ENCODE measurements around the gene KCTD19.

The KCTD19 gene

DNA sequence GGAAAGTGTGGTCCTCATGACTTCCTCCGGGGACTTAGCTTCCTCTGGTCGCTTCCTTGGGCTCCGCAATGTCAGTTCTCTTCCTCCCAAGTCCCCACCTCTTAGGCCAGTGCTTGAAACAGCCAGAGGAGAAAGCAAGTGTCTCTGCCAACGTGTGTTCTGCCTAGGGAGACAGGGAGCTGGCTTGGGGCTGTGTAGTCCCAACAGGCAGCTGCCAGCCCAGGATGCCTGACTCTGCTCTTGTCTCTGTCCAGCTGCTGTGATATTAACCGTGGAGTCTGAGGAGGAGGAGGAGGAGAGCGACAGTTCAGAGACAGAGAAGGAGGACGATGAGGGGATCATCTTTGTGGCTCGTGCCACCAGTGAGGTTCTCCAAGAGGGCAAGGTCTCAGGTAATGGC, 60.7 kb downstream of the KCTD19 start:
- H3K9me3 ChIP-seq (ENCODE audit: control insufficient read depth, insufficient read depth, low read length) = no peaks in the 10 kb centered on the region
- no peak overlapping the region for H3K9ac ChIP-seq (ENCODE audit: low read depth, low read length)
- H3K4me3 ChIP-seq (ENCODE audit: low read depth, low read length) = no peak overlapping the region
- H3K27me3 ChIP-seq (ENCODE audit: control insufficient read depth, insufficient read depth, low read length) = no peaks in the 10 kb centered on the region
- peaks cover 3% of the 10 kb centered on the region for H3K4me1 ChIP-seq (ENCODE audit: control insufficient read depth, insufficient read depth, low read length)
- H3K36me3 ChIP-seq (ENCODE audit: control insufficient read depth, insufficient read depth, low read length) = no peaks in the 10 kb centered on the region

- Histone ChIP-seq H3K9me3 (ENCODE audit: control insufficient read depth, insufficient read depth, low read length) (no peaks in the 10 kb centered on the region), H3K4me3 (ENCODE audit: low read depth, low read length) (no peak overlapping the region), H3K9ac (ENCODE audit: low read depth, low read length) (no peak overlapping the region)
These were observed 61.7 kb downstream of the KCTD19 start for GRCh38 chr16:67264866-67265265.

DNA sequence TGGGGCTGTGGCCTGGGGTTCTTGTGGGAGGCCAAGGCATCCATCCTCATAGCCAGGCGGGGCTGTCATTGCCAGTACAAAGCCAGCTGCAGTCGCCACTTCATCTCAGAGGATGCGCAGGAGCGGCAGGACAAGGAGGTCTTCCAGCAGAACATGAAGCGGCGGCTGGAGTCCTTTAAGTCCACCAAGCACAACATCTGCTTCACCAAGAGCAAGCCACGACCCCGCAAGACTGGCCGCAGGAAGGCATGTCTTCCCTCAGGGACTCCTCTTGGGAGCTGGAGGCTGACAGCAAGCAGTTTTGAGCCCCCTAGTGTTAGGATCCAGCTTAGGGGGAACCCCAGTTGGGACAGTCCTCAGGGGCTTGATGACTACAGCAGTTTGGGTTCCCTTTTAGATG, 62.3 kb downstream of the KCTD19 start:
- H3K4me3 ChIP-seq (ENCODE audit: low read depth, low read length) = no peak overlapping the region
- no peaks in the 10 kb centered on the region for H3K36me3 ChIP-seq (ENCODE audit: control insufficient read depth, insufficient read depth, low read length)
- no peaks in the 10 kb centered on the region for H3K4me1 ChIP-seq (ENCODE audit: control insufficient read depth, insufficient read depth, low read length)
- no peaks in the 10 kb centered on the region for H3K27me3 ChIP-seq (ENCODE audit: control insufficient read depth, insufficient read depth, low read length)
- H3K9me3 ChIP-seq (ENCODE audit: control insufficient read depth, insufficient read depth, low read length) = no peaks in the 10 kb centered on the region
- H3K9ac ChIP-seq (ENCODE audit: low read depth, low read length) = no peak overlapping the region

More at GRCh38 chr16:67264866-67265265, 61.7 kb downstream of the KCTD19 start:
- H3K27me3 ChIP-seq (ENCODE audit: control insufficient read depth, insufficient read depth, low read length) = no peaks in the 10 kb centered on the region
- H3K4me1 ChIP-seq (ENCODE audit: control insufficient read depth, insufficient read depth, low read length) = peaks cover 3% of the 10 kb centered on the region
- H3K36me3 ChIP-seq (ENCODE audit: control insufficient read depth, insufficient read depth, low read length) = no peaks in the 10 kb centered on the region

DNA sequence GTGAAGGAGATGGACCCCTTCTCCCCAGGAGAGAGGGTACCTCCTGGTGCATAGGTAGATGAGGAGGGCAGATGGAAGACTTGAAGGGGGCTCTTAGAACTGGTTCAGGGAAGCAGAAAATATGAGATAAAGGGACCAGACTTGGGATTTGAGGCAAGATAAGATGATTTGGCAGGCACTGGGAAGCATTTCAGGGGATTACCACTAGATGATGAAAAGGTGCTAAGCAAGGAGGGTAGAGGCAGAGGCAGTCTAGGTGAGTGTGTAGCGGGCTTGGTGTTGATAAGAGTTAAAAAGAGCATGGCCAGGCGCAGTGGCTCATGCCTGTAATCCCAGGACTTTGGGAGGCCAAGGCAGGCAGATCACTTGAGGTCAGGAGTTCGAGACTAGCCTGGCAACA, 63.3 kb downstream of the KCTD19 start:
- Histone ChIP-seq H3K27me3 (ENCODE audit: control insufficient read depth, insufficient read depth, low read length) (no peaks in the 10 kb centered on the region), H3K9ac (ENCODE audit: low read depth, low read length) (no peak overlapping the region), H3K36me3 (ENCODE audit: control insufficient read depth, insufficient read depth, low read length) (no peaks in the 10 kb centered on the region), H3K9me3 (ENCODE audit: control insufficient read depth, insufficient read depth, low read length) (no peaks in the 10 kb centered on the region), H3K4me3 (ENCODE audit: low read depth, low read length) (no peak overlapping the region), H3K4me1 (ENCODE audit: control insufficient read depth, insufficient read depth, low read length) (no peaks in the 10 kb centered on the region)

GRCh38 chr16:67260426-67261063, 66.0 kb downstream of the KCTD19 start:
- no peaks in the 10 kb centered on the region for H3K9me3 ChIP-seq (ENCODE audit: control insufficient read depth, insufficient read depth, low read length)
- no peak overlapping the region for H3K4me3 ChIP-seq (ENCODE audit: low read depth, low read length)
- H3K9ac ChIP-seq (ENCODE audit: low read depth, low read length) = no peak overlapping the region

DNA sequence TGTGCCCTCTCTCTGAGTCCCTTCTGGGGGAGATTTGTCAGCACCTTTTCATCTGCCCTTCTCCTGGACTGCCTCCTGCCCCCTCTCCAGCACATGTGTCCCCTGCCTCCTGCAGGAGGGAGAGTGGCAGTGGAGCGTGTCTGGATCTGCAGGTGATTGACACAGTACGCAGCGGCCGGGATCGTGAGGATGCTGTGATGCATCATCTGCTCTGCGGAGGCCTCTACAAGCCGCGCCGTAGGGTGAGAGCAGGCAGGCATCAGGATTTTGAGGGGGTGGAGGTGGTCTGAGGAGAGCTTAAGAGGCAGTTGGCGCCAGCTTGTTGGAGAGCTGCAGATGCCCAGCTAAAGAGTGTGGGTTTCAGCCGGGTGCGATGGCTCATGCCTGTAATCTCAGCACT, 66.8 kb downstream of the KCTD19 start:
- no peaks in the 10 kb centered on the region for H3K9me3 ChIP-seq (ENCODE audit: control insufficient read depth, insufficient read depth, low read length)
- H3K4me1 ChIP-seq (ENCODE audit: control insufficient read depth, insufficient read depth, low read length) = no peaks in the 10 kb centered on the region
- no peaks in the 10 kb centered on the region for H3K27me3 ChIP-seq (ENCODE audit: control insufficient read depth, insufficient read depth, low read length)
- H3K9ac ChIP-seq (ENCODE audit: low read depth, low read length) = no peak overlapping the region
- H3K36me3 ChIP-seq (ENCODE audit: control insufficient read depth, insufficient read depth, low read length) = peaks cover 2% of the 10 kb centered on the region
- H3K4me3 ChIP-seq (ENCODE audit: low read depth, low read length) = no peak overlapping the region

More at GRCh38 chr16:67260426-67261063, 66.0 kb downstream of the KCTD19 start:
- Histone ChIP-seq H3K27me3 (ENCODE audit: control insufficient read depth, insufficient read depth, low read length) (no peaks in the 10 kb centered on the region), H3K4me1 (ENCODE audit: control insufficient read depth, insufficient read depth, low read length) (no peaks in the 10 kb centered on the region), H3K36me3 (ENCODE audit: control insufficient read depth, insufficient read depth, low read length) (peaks cover 2% of the 10 kb centered on the region)

DNA sequence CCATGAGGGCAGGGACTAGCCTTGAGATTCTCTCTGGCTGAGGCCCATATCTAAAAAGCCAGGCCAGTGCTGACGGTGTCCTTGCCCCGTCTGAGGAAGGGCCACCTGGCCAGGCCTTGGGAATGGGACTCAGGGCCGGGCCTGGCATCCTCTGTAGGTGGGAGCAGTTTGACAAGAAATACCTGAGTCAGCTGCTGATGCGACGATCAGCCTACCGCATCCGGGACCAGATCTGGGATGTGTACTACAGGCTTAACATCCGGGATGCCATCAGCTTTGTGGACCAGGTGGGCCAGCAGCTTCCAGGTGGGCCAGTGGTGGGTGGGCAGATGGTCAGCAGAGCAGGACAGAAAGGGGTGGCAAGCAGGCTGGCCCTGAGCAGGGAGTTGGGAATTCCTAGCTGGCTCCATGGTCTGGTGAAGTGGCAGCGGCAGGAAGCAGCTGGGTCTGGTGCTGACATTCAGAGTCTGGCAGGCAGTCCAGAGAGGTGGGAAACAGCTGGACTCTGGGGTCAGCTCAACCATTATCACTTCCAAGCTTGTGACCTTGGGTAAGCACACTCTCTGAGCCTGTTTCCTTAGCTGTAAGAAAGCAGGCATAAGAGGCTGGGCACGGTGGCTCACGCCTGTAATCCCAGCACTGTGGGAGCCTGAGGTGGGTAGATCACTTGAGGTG, 68.2 kb downstream of the KCTD19 start:
- H3K9me3 ChIP-seq (ENCODE audit: control insufficient read depth, insufficient read depth, low read length) = no peaks in the 10 kb centered on the region
- no peak overlapping the region for H3K9ac ChIP-seq (ENCODE audit: low read depth, low read length)
- peaks cover 2% of the 10 kb centered on the region for H3K36me3 ChIP-seq (ENCODE audit: control insufficient read depth, insufficient read depth, low read length)
- no peaks in the 10 kb centered on the region for H3K4me1 ChIP-seq (ENCODE audit: control insufficient read depth, insufficient read depth, low read length)
- no peaks in the 10 kb centered on the region for H3K27me3 ChIP-seq (ENCODE audit: control insufficient read depth, insufficient read depth, low read length)
- no peak overlapping the region for H3K4me3 ChIP-seq (ENCODE audit: low read depth, low read length)

GRCh38 chr16:67257486-67258160, 68.9 kb downstream of the KCTD19 start:
- peaks cover 2% of the 10 kb centered on the region for H3K36me3 ChIP-seq (ENCODE audit: control insufficient read depth, insufficient read depth, low read length)
- no peaks in the 10 kb centered on the region for H3K4me1 ChIP-seq (ENCODE audit: control insufficient read depth, insufficient read depth, low read length)
- no peak overlapping the region for H3K4me3 ChIP-seq (ENCODE audit: low read depth, low read length)
- H3K9me3 ChIP-seq (ENCODE audit: control insufficient read depth, insufficient read depth, low read length) = no peaks in the 10 kb centered on the region
- no peaks in the 10 kb centered on the region for H3K27me3 ChIP-seq (ENCODE audit: control insufficient read depth, insufficient read depth, low read length)
- no peak overlapping the region for H3K9ac ChIP-seq (ENCODE audit: low read depth, low read length)

- Histone ChIP-seq H3K27me3 (ENCODE audit: control insufficient read depth, insufficient read depth, low read length) (no peaks in the 10 kb centered on the region), H3K4me3 (ENCODE audit: low read depth, low read length) (no peak overlapping the region), H3K9me3 (ENCODE audit: control insufficient read depth, insufficient read depth, low read length) (no peaks in the 10 kb centered on the region), H3K4me1 (ENCODE audit: control insufficient read depth, insufficient read depth, low read length) (no peaks in the 10 kb centered on the region), H3K36me3 (ENCODE audit: control insufficient read depth, insufficient read depth, low read length) (peaks cover 2% of the 10 kb centered on the region), H3K9ac (ENCODE audit: low read depth, low read length) (peak overlapping the region; percentile 12)
These were observed 69.8 kb downstream of the KCTD19 start for GRCh38 chr16:67256701-67257230.

DNA sequence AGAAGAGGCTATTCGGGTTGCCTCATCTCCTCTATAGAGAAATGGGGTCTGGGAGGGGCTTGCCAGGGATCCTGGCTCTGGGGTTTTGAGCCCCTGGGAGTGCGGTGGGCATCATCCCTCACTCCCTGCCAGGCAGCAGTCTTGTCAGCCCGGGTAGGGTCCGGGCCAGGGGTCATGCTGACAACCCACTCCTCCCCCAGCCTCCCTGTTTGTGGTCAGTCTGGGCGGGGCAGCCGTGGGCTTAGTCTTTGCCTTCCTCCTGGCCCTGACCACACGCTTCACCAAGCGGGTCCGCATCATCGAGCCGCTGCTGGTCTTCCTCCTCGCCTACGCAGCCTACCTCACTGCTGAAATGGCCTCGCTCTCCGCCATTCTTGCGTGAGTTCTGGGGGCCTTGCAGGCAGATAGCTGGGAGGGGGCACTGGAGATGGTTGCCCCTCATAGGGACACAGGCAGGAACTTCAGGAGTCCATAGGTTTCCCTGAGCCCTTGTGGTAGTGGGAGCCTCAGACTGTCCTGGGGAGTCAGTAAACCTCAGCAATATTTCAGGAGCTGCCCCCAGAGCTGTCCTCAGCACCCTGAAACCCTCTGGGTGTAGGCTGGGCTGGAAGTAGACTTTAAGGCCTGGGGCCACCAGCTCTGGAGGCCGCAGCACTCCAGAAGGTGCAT, 70.9 kb downstream of the KCTD19 start:
- Histone ChIP-seq H3K9me3 (ENCODE audit: control insufficient read depth, insufficient read depth, low read length) (no peaks in the 10 kb centered on the region), H3K9ac (ENCODE audit: low read depth, low read length) (no peak overlapping the region)

DNA sequence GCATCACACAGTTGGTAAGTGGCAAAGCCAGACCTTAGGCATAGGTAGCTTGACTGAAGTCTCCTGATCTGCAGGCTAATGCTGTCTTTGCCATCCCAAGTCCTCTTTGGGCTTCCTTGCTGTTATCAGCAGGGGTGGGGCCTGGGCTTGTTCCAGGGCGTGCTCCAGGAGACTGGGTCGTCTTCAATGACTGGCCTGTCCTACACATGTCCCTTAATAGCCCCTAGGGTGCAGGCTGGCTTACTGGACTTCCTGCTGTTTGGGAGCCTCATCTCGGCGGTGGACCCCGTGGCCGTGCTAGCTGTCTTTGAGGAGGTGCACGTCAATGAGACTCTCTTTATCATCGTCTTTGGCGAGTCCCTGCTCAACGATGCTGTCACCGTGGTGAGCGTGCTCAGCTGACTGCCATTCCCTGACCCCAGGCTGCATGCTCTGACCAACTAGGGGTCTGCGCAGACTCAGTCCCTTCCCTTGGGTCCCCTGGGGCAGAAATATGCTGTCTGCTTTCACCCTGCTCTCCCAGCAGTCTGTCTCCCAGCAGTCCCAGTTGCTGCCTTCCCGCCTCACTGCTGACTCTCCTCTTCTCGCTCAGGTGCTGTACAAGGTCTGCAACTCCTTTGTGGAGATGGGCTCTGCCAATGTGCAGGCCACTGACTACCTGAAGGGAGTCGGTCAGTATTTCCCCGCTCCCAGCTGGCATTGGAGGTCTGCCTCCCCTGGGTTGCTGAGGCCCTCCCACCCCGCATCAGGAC, 71.6 kb downstream of the KCTD19 start:
- Histone ChIP-seq H3K9ac (ENCODE audit: low read depth, low read length) (no peak overlapping the region), H3K4me3 (ENCODE audit: low read depth, low read length) (no peak overlapping the region), H3K4me1 (ENCODE audit: control insufficient read depth, insufficient read depth, low read length) (no peaks in the 10 kb centered on the region)

More for the DNA sequence above, 70.9 kb downstream of the KCTD19 start:
- H3K27me3 ChIP-seq (ENCODE audit: control insufficient read depth, insufficient read depth, low read length) = peaks cover 3% of the 10 kb centered on the region
- peaks cover 2% of the 10 kb centered on the region for H3K36me3 ChIP-seq (ENCODE audit: control insufficient read depth, insufficient read depth, low read length)
- H3K4me3 ChIP-seq (ENCODE audit: low read depth, low read length) = no peak overlapping the region
- no peaks in the 10 kb centered on the region for H3K4me1 ChIP-seq (ENCODE audit: control insufficient read depth, insufficient read depth, low read length)

More for the DNA sequence above, 71.6 kb downstream of the KCTD19 start:
- peaks cover 2% of the 10 kb centered on the region for H3K36me3 ChIP-seq (ENCODE audit: control insufficient read depth, insufficient read depth, low read length)
- H3K9me3 ChIP-seq (ENCODE audit: control insufficient read depth, insufficient read depth, low read length) = no peaks in the 10 kb centered on the region
- H3K27me3 ChIP-seq (ENCODE audit: control insufficient read depth, insufficient read depth, low read length) = peaks cover 8% of the 10 kb centered on the region

Measured in iPS-15b (cell line).